Uterus (tissue), 2 donors: ENCODE results near the gene RHEB.

Experiments
- CTCF ChIP-seq, 4 experiments: fragments of 200-600 bp in 2 of 4; fragments of 450-650 bp in 2 of 4; sonication (generic) in 2 of 4; IDR thresholded peaks; one replicate each; pipeline ENCODE4 v1.5.1; 2016 to 2019; ENCODE audit warnings: antibody characterized with exemption in 4 of 4, mild to moderate bottlenecking in 2 of 4, moderate library complexity in 1 of 4
- POLR2A ChIP-seq, 2 donors: fragments of 450-650 bp; IDR thresholded peaks; one replicate each; pipeline ENCODE4 v1.6.1; 2016; ENCODE audit warnings: antibody characterized with exemption in 2 of 2, mild to moderate bottlenecking in 1 of 2, moderate library complexity in 1 of 2

GRCh38 chr7:151428378-151429236 is 91.1 kb downstream of the RHEB start:
- TF ChIP-seq POLR2A (IDR thresholded peaks at IDR 0.05): no peak
- TF ChIP-seq CTCF (IDR thresholded peaks at IDR 0.05): no peak
